GM08714 (cell line): Measurements from ENCODE around the gene LTB.
A peak's percentile ranks its signal among the peaks of the same experiment; 100 is the strongest.
"Not testable (repeated sequence)": the region's sequence is repeated elsewhere in the genome, so short reads cannot be mapped to it uniquely, and the experiment has no call there.

Experiments used
- H3K4me3 ChIP-seq: fragments of 200-500 bp; sonication (Bioruptor generic); 2 replicates; pipeline ENCODE4 v1.5.1; 2014; ENCODE audit warnings: mild to moderate bottlenecking, low read length, inconsistent platforms
- ZNF274 ChIP-seq: IDR thresholded peaks from 2 replicates; pipeline ENCODE4 v1.6.1; 2012; ENCODE audit warnings: mild to moderate bottlenecking, low read depth, low read length

Gene LTB

DNA sequence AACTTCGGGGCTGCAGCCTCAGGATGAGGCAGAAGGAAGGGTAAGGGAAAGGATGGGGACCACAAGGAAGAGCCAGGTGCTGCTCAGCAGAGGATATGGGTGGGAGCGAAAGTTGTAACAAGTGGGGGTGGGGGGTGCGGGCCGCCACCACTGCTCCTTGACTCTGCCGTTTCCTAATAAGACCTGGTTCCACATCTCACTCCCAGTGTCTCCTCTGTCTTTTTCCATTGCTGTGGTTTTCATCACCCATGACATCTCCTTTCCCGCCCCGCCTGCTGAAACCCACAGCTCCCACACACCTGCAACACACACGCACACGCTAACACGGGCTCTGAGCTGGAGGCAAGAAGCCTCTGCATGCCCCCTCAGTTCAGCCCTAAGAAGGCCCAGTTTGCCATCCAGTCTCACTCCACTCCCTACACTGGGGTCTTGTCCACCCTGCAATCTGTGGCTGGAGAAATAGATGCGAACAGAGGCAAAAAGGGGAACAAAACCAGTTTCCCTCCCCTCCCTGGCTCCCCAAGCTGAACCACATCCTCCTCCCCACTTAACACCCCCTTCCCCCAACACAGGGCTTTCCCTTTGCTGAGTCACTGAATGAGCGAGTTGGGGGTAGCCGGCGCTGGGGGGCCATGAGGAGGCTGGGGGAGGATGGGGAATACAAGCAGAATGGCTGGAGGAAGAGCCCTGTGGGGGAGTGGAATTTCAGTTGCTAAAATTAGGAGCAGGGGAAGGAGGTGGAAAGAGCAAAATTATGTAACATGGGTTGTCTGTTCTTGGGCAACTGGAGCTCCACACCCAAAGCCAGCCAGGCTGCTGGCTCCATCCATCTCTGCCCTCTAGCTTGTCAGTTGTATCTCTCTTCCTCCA lies 23.4 kb downstream of the LTB start:
- TF ChIP-seq ZNF274 = no peak
- peak overlapping the region; percentile 21; the same call in 1 of the 2 replicates for H3K4me3 ChIP-seq

DNA sequence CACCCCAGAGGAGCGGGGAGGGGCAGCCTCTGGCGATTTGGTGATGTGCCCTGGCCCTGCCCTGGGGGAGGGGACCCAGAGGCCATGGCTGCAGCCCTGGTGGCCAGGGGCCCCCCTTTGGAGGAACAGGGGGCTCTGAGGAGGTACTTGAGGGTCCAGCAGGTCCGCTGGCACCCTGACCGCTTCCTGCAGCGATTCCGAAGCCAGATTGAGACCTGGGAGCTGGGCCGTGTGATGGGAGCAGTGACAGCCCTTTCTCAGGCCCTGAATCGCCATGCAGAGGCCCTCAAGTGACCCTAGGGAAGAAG lies 24.0 kb downstream of the LTB start:
- H3K4me3 ChIP-seq = peak overlapping the region; percentile 9; the same call in 1 of the 2 replicates
- TF ChIP-seq ZNF274 = no peak

DNA sequence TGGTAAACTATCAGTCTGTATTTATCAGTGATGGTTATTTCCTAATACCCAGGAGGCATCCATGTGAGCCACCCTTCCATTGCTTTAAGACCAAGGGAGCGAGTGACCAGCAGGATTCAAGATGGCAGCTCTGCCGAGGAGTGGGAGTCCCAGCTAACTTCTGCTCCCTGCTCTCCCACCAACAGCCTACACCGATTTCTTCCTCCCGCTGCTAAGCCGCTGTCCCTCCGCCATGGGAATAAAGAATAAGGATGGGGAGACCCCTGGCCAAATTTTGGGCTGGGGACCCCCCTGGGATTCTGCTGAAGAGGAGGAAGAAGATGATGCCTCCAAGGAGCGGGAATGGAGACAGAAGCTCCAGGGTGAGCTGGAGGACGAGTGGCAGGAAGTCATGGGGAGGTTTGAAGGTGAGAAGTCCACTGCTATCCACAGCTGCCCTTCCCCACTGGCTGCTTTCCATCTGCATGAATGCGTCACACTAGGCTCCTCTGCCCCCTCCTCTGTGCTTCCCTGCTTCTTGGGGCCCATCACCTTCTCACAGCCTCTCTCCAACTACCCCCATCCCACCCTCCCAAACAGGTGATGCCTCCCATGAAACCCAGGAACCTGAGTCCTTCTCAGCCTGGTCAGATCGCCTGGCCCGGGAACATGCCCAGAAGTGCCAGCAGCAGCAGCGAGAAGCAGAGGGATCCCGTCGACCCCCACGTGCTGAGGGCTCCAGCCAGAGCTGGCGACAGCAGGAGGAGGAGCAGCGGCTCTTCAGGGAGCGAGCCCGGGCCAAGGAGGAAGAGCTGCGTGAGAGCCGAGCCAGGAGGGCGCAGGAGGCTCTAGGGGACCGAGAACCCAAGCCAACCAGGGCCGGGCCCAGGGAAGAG lies 24.5 kb downstream of the LTB start:
- TF ChIP-seq ZNF274 = no peak
- no peak overlapping the region; the same call in 1 of the 2 replicates for H3K4me3 ChIP-seq

DNA sequence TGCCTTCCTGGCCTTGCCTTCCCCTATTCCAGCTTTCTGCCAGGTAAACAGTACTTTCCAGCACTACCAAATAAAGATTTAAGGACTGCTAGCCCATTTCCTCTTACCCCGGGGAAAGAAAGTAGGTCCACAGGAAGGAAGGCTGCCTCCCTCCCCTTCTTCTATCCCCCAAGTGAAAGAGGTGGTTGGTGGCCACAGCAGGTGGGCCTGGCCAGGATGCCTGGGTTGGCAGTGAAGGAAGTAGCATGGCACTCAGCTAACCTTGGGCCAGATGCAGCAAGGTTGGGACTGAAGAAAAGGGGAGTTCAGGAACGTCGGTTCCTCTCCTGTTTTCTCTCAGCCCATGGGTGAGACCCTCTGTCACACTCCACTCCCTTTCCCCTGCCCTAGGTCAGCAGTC lies 25.9 kb downstream of the LTB start:
- TF ChIP-seq ZNF274 = no peak

DNA sequence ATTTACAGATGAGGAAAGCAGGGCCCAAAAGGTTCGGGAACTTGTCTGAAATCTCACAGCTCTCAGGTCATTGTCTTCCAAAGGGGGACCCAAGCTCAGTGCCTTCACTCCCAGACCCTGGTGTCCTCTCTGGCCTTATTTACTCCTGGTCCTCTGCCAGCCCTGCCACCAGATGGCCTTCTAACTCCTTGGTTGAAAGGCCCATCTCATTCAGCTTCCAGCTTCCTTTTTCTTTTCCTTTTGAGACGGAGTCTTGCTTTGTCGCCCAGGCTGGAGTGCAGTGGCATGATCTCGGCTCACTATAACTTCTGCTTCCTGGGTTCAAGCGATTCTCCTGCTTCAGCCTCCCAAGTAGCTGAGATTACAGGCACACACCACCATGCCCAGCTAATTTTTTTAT lies 30.9 kb downstream of the LTB start:
- not testable (repeated sequence) for H3K4me3 ChIP-seq

More for the DNA sequence above, 25.9 kb downstream of the LTB start:
- H3K4me3 ChIP-seq = no peak overlapping the region

DNA sequence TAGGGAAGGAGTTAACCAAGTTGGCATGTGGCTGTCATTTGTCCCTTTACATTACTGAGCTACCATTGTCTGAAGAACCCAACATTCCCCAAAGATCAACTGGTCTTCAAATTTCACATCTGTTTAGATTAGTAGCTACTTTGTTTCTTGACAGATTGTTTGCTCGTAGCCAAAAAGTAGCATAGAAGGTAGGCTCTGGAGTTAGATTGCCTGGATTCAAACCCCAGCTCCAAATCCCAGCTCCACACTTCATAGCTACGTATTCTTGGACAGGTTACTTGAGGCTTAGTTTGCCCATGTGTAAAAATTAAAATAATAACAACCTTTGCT lies 33.7 kb downstream of the LTB start:
- no peak overlapping the region; the same call in 1 of the 2 replicates for H3K4me3 ChIP-seq
- no peak for TF ChIP-seq ZNF274

DNA sequence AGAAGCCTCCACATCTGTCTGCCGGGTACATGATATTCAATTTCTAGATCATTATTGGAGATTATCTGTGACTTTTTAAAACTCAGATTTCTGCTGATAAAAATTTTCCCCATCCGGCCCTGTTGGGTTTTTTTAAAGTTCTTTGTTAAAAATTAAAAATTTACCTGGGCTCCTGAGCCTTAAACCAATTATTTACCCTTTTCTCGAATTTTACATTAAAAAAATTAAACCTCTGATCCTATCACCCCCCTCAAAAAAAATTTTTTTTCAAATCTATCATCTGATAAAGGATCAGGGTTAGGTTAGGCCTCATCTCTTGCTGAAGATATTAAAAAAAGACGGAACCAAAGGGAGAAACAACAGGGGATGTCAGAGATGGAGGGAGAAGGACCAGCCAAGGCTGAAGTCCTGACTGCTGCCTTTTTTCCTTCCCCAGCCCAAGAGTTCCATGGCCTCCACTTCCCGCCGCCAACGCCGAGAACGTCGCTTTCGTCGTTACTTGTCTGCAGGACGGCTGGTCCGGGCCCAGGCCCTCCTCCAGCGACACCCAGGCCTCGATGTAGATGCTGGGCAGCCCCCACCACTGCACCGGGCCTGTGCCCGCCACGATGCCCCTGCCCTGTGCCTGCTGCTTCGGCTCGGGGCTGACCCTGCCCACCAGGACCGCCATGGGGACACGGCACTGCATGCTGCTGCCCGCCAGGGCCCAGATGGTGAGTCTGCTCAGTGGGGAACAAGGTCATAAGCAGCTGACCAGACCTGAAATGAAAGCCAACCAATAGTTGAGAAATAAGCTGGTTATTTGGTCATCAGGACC lies 34.3 kb downstream of the LTB start:
- H3K4me3 ChIP-seq = peak overlapping the region; percentile 61
- TF ChIP-seq ZNF274 = no peak

DNA sequence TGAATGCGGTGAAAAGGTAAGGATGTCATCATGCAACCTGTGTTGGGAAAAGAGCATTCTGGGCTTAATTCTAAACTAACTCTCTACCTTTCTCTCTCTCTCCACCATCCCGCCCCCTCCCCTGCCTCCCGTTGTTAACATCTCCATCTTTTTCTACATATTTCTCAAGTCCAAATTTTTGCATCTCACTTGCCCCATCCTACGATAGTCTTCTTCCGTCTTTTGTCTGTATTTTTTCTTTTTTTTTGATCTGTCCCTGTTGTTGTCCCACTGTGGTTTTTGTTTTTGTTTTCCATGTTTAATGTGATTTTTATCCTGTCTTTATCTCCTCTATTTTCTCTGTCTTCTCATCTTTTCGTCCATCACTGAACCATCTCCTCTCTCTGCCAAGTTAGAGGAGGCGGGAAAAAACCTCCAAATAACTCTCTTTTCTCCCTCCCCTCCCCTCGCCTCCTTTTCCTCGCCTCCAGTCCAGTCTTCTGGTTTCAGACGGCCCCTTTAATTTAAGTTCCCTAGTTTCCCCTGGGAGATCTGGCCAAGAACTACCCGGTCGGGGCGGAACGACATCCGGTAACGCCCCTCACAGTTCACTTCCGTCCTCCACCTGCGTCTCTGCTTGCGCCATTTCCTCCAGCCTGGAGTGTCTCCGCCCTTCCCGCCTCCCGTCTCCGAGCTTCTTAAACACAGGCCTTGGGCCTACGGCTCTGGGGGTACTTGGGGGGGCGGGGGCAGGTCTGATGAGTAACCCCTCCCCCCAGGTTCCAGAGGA lies 35.1 kb downstream of the LTB start, which contains the start of gene NFKBIL1:
NFKBIL1 (plus strand) TSS at position 651 of the 769 bp plus-strand sequence; CDS start at position 738, 87 bp downstream.
- no peak for TF ChIP-seq ZNF274
- peak within 1 kb of the TSS; percentile 64 for H3K4me3 ChIP-seq

DNA sequence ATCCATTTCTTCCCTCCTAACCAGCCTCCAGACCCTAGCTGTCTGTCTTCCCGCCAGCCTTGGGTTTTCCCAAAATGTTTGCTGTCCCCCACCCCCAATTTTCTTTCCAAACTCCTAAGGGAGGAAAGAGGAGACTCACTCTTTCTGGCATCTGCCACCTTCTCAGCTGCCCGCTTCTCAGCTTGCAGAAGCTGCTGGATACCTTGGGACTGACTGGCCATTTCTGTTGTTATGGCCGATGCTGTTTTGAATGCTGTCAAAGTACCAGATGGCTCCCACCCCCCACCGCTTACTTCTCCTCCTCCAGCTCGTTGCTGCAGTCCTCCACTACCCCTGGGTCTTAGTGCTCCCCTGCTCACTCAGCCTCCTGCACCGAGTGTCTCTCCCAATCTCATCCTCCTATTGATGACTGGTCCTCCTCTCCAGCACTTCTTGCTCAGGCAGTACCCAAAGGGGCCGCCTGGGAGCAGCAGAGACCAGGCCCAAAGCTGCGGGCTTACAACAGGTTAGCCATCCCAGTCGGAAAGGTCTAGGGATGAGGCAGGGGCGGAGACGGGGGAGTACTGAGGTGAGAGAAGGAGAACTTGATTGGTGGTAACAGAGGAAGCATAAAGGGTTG lies 35.8 kb downstream of the LTB start, which contains the start of gene ATP6V1G2:
ATP6V1G2 (minus strand) TSS at position 270 of the 619 bp plus-strand sequence; CDS start at position 221, 49 bp downstream.
- peak within 1 kb of the TSS; percentile 64 for H3K4me3 ChIP-seq
- no peak for TF ChIP-seq ZNF274

DNA sequence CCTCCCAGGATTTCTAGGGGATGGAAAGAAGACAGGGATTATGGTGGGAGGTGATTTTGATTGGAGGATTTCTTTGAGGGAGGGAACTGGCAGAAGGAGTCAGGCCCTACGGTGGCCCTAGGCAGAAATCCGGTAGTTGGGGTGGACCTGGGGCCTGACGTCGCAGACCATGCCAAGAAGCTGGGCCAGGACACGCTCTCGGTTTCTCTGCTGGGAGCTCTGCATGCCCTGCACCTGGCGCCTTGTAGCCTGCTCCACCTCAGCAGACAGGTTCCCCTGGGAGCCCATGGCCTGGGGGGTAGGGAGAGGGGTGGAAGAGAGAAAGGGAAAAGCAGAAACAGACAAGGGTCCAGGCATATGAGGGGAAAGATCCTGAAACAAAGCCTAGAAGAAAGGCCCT lies 36.9 kb downstream of the LTB start:
- no peak overlapping the region for H3K4me3 ChIP-seq
- TF ChIP-seq ZNF274 = no peak

DNA sequence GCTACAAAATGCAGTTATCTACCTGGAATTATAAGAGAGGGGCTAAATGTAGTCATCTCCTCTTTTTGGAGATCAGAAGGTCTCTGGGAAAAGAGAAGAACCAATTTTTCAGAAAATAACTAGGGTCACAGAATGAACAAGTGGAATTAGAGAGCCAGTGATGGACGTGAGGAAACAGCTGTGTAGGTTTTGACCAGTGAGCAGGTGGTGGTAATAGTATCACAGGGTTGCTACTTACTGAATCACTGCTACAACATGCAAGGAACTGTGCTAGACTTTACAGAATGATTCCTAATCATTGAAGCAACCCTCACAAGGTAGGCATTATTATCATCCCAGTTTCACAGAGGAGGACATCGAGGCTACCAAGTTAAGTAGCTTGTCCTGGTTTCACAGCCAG lies 37.5 kb downstream of the LTB start:
- no peak overlapping the region for H3K4me3 ChIP-seq
- TF ChIP-seq ZNF274 = no peak

DNA sequence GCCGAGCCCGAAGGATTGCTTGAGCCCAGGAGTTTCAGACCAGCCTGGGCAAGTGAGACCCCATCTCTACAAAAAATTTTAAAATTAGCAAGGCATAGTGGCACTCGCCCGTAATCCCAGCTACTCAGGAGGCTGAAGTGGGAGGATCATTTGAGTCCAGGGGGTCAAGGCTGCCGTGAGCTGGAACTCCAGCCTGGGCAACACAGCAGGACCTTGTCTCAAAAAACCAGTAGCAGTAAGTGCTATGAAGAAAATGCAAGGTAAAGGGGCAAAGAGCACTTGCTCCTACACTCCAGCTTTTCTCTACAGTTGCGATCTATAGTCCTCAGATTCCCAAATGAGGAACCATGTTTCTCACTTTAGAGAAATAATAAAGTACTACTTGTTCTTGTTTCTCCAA lies 38.6 kb downstream of the LTB start:
- H3K4me3 ChIP-seq = no peak overlapping the region
- TF ChIP-seq ZNF274 = no peak
